NOMO-1 (cell line): ENCODE results near the gene GFAP.

Experiments used
- DNase-seq, 2 experiments: peaks; one replicate each; lab custom pipeline; 2025; ENCODE audit not compliant: unreplicated experiment in 2 of 2; lab: John Stamatoyannopoulos, UW

Gene GFAP

DNA sequence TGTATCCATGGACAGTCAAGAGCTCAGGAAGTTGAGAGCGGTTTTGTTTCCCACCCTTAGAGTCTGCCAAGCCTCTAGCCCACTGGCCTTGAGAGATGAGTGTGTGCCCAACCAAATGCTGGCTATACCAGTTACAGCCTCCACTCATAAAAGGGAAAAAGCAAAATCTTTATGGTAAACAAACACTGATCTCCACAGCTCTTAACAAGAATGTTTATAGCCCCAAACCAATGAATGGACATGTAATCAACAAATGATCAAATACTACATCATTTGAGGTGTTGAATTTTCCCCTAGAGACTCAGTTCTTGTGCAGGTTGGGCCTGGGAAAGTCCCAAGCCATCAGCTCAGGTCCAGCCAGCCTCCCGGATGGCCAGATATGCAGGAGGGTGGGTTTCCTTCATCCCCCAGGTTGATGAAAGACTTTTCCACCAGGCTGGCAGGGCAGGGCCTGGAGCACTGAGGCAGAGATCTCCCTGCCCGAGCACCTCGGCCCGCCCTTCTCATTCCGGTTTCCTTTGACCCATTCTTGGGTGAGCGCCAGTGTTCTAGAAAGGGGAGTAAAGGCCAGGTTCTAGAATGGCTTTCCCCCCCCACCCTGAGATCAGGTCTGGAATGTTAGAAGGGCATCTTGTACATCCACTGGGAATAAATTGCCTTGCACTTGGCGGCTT, 12.2 kb downstream of the GFAP start:
- DNase-seq, result no peak

DNA sequence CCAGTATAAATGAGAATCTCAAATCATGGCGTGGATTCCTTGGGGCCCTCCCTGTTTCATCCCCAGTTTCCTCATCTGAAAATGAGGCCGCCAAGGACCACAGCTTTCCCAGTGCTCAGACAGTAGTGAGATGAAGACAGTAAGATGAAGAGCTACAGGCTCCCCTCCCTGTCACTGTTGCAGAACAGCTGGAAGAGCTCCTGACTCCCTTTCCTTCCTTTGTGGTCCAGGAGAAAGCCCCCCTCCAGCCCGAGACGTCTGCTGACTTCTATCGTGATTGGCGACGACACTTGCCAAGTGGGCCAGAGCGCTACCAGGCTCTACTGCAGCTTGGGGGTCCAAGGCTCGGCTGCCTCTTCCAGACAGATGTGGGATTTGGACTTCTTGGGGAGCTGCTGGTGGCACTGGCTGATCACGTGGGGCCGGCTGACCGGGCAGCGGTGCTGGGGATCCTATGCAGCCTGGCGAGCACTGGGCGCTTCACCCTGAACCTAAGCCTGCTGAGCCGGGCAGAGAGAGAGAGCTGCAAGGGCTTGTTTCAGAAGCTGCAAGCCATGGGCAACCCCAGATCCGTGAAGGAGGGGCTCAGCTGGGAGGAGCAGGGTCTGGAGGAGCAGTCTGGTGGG, 13.1 kb downstream of the GFAP start:
- no peak for DNase-seq

DNA sequence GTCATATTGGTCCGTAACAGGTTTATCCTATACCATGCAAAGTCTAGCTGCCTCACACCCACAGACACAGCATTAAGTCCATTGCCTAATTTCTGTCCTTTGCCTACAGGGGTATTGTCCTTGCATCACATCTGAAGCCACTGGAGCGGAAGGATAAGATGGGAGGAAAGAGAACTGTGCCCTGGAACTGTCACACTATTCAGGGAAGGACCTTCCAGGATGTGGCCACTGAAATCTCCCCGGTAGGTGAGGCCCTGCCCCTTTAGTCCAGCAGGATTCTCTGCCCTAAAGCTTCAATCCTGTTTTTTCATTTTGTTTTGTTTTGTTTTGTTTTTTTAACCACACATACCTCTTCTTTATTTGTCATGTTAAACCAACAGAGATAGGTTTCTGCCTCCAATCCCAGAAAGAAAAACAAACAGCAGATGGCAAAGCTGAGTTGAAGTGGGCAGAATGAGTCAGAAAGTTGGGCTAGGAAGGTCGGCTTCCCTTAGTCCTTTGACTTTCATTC, 13.8 kb downstream of the GFAP start:
- DNase-seq, result peak; percentile 23 to 26

DNA sequence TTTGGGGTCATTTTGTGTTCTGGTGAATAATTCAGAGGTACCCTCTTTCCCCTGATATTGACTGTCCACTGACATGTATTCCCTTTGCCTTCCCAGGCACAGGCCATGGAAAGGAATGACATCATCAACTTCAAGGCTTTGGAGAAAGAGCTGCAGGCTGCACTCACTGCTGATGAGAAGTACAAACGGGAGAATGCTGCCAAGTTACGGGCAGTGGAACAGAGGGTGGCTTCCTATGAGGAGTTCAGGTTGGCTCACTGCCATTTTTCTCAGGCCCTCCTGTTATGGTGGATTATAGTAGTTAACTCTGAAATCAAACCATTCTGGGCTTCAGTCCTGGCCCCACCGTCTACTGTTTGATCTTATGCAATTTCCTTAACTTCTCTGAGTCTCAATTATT, 14.4 kb downstream of the GFAP start:
- no peak for DNase-seq

DNA sequence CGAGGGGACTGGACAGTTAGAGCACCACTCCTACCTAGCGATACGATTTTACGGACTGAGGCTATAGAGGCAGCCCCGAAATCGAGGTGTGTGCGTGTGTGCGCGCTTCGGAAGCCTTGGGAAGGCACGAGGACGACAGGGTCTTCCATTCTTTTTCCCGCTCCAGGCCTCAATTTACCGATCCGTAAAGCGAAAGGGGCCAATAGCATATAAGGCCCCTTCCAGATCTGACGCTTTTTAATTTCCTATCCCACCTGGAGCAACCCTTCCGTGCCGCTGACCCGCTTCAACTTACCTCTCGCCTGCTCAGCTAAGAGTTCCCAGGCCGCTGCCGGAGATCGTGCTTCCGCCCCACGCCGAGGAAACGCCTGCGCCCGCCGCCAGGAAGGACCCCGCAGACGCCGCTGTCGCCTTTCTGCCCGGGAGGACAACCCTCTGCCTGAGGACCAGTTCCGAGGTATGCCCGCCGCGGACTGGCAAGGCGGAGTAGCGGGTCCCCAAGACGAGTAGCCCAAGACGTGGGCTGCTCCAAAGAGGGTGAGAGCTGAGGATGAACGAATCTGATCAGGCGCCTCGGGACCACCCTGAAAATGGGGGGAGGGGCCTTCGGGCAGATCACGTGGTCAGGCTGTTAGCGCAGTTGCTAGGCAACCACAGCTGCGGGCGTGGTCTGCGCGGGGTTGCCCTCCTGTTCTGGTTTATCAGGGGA, 16.1 kb downstream of the GFAP start, which contains the start of gene EFTUD2:
EFTUD2 (minus strand) TSS at position 372 of the 709 bp plus-strand sequence. CDS start 4,924 bp downstream, outside the sequence.
- peak; percentile 89 to 91 for DNase-seq

DNA sequence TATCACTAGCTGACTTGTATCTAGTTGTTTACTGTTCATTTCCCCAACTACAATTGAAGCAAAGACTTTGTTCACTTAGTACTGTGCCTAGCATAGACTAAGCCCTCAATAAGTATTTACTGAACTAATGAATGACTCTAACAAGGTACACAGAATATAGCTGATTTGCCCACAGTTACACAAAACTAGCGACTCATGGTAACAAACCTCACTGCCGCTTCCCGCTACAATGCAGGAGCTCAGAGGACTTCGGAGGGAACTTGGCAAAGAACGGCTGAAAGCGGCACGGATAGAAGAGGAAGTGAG, 16.6 kb downstream of the GFAP start:
- peak; percentile 73 to 88 for DNase-seq

DNA sequence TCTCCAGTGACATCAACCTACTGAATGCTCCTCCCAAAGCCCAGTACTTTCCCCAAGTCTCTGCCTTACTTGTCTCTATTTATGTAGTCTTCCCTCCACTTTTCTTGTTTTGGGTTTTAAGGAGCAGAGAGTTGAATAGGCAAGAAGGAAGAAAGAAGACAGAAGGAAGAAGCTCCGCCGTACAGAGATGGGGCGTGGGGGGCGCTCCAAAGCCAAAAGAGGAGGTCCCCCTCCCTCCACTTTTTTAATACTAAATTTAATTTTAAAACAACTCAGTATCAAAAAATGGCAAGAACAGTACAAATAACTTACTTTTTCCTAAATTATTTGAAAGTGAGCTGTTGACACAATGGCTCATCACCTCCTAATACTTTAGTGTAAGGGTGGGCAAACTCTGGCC, 20.7 kb downstream of the GFAP start:
- no peak for DNase-seq

DNA sequence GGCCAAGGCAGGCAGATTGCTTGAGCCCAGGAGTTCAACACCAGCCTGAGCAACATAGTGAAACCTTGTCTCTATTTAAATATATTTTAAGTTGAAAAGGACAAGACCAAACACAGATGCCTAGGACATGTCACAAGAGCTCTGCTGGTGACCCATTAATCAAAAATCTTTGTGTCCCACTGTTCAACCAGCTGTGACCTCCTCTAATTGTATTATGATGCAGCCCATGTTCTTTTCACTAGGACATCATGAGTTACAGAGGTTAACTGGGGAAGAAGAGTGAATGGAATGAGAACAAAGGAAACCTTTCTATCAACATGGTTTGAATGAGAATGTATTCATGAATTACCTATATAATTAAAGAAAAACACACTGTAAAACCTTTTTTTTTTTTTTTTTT, 23.1 kb downstream of the GFAP start:
- DNase-seq, result no peak

DNA sequence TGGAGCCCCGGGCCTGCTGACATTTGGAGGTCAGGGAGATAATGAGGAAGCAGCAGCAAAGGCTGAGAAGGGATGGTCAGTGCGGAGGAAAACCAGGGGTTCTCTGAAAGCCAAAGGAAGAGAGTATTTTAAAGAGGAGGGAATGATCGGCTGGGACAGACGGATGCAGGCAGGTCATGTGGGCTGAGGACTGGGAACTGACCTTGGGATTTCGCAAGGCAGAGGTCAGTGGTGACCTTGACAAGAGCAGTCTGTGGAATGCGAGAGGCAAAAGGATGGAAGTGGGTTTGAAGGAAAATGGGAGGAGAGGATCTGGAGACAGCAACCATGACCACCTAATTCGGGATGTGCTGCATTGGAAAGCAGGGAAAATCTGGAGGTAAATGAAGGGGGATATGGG, 26.3 kb downstream of the GFAP start:
- DNase-seq, result no peak

DNA sequence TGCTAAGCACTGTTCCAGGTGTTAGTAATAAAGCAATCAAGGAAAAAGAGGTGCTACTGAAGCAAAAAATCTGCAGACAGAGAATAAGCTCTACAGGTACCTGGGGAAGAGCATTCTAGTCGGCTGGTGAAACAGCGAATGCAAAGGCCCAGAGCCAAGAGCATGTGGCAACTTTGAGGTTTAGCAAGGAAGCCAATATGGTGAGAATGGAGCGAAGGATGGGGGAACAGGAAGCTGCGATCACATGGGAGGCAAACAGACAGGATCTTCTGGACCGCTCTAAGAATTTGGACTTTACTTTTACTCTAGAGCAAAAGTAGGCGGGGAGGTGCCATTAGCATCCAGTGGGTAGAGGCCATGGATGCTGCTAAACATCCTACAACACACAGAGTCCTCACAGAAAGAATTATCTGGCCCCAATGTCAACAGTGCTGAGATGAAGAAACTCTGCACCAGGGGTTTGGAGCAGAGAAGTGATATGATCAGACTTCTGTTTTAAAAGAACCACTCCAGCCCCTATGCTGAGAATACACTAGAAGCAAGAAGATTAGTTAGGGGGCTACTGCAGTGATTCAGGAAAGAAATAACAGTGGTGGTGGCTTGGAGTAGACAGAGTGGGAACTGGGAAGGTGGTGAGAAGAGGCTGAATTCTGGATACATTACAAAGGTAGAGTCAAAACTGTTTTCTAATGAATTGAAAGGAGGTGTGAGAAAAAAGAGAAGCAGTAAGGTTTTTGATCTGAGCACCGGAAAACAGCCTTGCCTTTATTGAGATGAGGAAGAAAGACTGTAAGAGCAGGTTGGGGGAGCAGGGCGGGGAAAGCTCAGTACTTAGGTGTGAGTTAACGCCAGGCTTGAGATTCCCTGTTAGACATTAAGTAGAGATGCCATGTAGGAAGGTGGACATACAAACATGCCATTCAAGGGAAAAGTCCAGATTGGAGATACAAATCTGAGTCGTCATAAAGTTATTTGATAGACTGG, 27.0 kb downstream of the GFAP start:
- peak; percentile 41 to 52 for DNase-seq

DNA sequence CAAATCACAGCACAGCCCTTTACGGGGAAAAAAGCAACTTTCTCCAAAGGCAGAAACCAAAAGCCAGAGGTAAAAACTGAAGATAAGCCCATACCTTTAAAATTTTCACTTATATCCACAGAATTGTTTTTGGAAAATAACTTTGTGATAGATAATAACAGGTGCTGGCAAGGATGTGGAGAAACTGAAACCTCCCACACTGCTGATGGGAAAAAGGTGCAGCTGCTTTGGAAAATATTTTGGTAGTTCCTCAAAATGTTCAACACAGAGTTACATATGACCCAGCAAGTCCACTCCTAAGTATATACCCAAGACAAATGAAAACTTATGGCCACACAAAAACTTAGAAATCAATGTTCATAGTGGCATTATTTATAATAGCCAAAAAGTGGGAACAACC, 28.3 kb downstream of the GFAP start:
- no peak for DNase-seq

DNA sequence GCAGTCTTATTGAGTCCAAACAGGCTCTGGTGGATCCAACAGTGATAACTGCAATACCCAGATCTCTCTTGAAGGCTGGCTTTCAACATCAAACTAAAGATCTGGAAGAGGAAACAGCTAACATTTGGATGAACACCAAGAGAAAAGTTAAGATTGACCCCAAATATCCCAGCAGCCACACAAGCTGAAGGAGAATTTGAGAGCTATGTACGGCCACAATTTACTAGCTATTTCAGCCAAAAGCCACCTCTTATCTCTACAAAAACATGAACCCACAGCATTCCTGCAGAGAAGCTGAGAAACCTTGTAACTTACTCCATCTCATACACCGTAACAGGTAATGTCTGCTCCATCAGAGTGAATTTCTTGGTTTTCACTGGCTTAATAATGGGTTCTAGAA, 30.4 kb downstream of the GFAP start:
- DNase-seq, result no peak

DNA sequence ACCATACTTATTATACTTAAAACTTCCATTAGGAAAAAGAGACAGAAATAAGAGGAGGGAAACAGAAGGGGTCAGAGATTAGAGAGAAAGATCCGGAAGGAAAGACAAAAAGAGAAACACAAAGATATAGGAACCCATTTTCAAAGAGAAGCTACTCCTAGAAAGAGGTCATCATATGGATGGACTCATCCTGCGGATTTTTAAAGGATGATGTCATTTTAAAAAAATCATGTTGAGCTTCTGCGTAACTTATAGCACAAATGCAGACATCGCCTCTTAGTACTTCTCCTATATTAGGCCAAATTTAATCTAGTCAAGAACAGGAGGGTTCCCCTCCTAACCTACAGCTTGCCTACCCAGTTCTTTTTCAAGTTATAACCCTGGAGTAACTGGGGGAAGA, 34.2 kb downstream of the GFAP start:
- no peak for DNase-seq

DNA sequence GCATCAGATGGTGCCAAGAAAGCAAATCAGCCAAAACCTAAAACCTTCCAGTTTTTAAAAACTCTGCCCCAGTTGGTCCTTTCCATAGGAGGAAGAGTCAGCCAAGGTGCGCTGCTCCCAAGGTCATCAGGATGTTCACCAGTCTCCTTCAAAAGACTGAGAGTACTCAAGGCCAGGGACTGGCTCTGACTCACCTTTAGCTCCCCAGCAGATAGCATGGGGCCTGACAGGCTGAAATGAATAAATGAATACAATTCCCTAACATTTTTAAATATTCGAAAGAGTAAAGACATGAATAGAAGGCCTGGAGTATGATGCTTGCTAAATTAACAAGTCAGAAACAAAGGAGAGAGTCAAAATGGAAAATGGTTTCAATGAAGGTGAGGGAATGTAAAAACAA, 35.2 kb downstream of the GFAP start:
- DNase-seq, result no peak

DNA sequence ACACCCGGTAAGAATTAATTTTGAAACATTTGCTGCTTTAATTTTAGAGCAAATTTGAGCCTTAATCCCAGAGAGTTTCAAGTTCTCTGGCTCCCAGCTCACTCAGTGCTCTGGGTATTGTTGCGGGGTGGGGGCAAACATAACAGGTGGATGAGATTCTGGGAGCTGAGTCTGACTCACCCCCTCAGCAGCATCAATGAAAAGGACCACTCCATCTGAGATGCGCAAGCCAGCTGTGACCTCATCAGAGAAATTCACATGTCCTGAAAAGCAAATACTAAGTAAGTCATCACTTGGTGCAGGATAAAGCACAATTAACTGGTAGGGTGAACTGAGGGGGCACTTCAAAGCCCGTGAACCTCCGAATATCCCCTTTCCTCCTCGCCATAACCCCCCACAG, 35.9 kb downstream of the GFAP start:
- no peak for DNase-seq

DNA sequence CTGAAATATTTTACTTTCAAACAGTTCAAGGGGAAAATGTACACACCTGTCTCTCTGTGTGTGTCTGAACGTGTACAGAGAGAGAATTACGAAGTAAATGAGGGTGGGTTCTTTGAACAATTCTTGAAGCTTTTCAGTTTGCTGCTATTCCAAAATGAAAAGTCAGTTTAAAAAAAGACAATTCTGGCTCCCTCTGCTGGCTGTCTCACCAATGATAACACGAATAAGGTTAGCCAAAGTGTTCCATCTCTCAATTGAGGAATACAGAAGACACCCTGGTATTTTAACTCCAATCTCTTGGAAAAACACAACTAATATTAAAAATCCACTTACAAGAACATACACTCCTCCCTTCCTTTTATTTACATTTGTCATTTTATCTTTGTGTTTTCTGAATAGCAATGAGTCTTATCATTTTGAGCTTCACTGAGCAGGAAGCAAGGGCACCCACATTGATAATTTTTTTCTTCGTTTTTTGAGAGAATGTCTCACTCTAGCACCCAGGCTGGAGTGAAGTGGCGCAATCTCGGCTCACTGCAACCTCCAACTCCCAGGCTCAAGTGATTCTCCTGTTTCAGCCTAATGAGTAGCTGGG, 36.6 kb downstream of the GFAP start:
- DNase-seq, result peak in 1 of 2 experiments; percentile 17

DNA sequence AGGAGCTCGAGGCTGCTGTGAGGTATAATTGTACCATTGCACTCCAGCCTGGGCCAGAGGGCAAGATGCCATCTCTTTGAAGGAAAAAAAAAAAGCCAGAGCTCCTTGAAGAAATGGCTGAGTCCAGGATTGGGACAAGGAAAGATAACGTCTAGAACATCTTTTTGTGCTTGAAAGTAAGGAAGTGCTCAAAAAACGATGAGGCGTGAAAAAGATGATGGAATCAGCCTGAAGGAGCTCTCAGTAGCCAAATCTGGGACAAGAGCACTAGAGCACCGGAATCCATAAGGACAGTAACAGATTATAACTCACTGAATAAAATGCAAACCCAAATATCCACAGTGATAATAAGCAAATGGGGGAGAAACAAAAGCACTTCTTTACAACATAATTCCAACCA, 38.2 kb downstream of the GFAP start:
- DNase-seq, result no peak

DNA sequence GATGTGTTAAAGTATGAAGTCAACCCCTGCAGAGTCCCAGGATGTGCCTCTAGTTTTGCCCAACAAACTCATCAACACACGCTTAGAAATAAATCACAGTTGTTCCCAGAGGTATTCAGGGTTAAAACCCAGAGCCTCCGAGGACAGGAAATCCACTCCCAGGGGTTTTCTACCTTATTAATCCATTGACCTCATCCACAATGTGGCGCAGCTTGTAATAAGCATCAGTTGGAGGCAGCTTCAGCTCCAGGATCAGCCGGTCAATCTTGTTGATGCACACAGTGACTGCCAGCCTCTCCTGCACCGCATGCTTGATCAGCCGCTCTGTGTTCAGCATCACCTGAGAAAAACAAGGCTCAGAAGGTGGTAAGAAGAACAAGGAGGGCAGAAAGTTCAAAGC, 39.5 kb downstream of the GFAP start:
- DNase-seq, result no peak

DNA sequence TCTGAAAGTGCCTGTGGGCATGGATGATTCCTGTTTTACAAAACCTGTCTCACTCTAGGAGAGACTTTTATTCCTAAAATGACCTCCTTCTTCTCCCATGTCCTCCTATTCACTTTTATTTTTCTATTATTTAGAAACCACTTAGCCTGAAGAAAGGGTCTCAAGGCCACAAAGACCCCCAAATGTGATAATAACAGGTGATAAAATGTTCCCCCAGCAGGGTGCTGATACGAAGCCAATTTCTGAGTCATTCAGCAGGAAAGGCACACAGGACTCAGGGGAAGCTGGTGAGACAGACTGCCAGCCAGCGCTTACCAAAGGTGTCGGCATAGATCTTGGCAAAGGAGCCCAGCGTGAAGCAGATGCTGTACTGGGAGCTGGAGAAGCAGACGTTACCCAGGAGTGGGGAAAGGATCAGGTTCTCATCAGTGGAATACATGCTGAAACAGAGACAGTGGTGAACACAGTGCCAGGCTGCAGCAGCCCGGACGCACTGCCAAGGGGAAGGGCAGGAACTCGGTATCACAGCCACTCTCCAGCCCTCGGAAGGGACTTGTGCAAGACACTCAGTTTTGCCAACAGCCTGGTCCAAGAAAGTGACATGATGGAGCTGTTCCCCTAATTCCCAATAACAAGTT, 43.0 kb downstream of the GFAP start:
- no peak for DNase-seq

DNA sequence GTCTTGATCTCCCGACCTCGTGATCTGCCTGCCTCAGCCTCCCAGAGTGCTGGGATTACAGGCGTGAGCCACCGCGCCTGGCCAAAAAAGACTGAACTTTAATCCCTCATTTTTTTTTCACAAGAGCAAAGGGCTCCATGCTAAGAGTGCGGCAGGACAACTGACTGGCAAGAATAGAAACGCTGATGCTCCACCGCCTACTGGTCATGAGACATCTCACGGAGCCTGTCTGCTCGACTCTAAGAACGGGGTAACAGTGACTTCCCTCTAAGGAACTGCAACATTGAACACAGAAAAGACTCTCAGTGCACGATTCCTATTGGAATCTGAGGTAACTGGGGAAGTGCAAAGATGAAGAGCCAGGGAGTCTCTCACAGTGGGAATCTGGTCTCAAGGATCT, 43.7 kb downstream of the GFAP start:
- DNase-seq, result no peak
